NCI-H187 (cell line): ENCODE data around the gene NFIA.

Experiments
- DNase-seq, 2 experiments: peaks; one replicate each; lab custom pipeline; 2025; lab: John Stamatoyannopoulos, UW

The NFIA gene

DNA sequence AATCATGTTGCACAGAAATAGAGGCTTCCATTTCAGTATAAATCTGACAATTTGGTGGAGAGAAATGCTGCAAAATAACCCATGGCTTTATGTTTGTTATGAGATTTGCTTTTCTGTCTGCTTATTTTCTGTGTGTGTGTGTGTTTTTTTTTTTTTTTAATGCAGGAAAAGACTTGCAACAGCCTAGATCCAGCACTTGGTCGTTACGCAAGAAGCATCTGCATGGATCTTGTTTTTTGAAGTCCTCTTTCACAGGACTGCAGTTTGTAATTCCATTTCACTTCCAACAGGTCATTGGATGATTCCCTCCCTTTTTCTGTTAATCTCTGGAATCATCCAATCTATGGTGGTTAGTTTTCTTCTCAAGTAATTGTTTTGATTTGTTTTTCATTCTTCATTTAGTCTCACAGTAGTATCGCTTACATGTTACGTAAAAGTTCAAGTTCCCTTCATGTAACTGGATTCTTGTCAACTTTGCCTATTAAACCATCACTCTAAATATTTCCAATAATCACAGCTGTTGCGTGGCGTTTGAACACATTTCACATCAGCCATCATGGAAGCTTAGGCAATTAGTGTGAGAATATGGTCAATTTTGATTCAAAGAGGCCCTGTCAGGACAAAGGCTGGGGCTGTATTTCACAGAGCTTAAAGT lies 312.9 kb downstream of the NFIA start:
- no peak for DNase-seq

GRCh38 chr1:61397495-61397894 lies 315.1 kb downstream of the NFIA start:
- no peak for DNase-seq

DNA sequence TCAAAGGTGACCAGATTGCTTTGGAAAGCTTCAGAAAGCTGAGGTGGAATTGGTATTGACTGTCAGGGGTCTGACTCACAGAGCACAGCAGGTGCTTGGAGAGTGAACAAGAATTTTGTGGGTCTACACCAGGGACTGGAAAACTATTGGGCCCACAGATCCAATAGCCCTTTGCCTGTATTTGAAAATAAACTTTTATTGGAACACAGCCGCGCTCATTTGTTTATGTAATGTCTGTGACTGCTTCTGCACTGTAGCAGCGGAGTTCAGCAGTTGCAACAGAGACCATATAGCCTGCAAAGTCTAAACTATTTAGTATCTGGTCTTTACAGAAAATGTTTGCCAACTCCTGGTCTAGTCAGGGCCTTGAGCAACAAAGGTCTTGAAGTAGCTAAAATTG lies 315.6 kb downstream of the NFIA start:
- DNase-seq, result no peak

DNA sequence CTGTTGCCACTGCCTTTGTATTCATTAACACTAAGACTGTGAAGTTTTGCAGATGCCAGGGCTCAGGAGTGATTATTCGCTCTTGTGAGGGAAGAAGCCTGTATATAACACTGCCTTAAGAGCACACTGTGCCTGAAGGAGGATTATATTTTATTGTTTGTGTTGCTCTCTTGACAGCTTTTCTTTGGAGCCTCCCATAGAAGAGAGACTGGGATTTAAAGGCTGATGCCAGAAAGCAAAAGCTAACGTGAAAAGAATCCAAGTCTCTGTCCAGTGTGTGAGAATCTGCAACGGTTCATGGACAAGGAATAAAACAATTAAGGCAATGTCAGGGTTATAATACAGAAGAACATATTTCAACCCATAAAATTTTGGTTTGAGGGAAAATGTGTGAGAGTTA lies 316.8 kb downstream of the NFIA start:
- DNase-seq, result no peak

- DNase-seq, result no peak
Measured at GRCh38 chr1:61400131-61400770, 317.9 kb downstream of the NFIA start.

- no peak for DNase-seq
Measured at GRCh38 chr1:61400997-61401396, 318.6 kb downstream of the NFIA start.

DNA sequence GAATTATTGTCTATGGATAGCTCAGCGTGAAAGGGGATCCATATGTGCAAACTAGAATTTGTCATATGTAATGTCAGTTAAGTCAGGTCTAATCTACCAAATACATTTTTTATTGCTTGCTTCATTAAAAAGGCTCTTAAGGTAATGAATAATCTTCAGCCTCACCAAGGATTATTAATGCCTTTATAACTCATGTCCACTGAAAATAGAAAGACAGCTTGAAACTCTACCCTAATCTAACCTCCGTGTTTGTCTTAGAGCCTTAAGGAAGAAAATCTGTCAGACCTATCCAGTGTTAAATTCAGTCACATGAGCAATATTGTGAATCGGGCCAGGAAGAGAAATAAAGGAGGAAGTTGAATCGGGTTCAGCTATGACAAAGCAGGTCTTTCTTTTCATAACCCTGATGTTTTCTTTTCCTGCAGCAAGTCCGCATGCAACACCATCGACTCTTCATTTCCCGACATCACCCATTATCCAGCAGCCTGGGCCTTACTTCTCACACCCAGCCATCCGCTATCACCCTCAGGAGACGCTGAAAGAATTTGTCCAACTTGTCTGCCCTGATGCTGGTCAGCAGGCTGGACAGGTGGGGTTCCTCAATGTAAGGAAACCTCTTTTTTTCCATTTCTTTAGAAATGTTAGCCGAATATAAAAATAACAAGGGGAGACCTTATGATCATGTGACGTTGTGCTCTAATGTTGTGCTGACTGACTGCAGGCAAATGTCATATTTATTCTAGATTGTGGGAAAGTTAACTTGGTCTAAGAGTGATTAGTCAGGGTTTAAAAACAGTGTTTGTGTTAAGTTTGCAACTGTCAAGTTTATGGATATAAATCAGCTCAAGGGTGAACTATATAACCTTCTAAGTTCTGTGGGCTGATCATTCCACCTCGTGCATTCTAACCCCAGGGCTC lies 321.6 kb downstream of the NFIA start:
- DNase-seq, result no peak

DNA sequence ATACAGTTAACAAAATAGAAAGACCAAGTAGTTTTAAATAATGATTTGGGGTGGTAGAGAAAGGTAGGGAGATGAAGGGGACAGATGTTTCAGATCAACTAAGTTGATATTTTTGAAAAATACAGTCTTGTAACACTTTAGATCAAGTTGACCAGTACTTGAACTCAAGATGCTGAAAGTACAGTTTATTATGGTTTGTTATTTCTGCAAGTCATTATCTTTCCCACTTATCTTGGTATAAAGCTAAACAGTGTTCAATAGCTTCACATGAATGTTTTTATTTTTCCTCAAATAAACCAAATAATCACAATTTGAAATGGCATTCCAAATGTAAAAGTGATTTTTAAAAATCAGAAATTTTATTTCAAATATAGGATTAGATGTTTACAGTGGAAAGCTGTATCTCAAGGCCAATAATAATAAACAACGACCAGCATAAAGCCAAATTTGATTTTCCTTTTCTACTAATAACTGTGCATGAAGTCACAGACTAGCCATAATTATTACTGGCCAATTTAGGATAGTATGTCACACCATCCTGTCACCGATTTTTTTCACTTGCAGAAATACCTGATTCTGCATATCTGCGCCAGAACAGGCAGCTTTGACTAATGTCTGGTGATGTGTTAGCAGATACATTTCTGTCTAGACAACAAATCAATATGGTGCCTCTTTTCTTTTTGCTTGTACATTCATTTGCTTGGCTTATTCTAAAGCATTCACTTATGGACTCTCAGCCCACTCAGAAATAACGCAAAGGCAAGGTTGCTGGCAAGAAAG lies 322.4 kb downstream of the NFIA start:
- no peak for DNase-seq

DNA sequence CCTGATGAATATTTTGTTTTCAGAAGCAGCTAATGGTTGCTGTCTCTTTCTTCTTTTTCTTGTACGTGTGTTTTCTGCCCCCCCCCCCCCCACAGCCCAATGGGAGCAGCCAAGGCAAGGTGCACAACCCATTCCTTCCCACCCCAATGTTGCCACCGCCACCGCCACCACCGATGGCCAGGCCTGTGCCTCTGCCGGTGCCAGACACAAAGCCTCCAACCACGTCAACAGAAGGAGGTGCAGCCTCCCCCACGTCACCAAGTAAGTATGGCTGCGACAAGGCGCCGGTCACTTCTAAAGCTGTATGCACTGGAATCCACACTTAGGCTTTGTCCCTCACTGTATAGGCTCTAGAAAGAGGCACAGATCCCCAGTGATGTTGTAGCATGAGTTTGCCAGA lies 324.1 kb downstream of the NFIA start:
- DNase-seq, result no peak

DNA sequence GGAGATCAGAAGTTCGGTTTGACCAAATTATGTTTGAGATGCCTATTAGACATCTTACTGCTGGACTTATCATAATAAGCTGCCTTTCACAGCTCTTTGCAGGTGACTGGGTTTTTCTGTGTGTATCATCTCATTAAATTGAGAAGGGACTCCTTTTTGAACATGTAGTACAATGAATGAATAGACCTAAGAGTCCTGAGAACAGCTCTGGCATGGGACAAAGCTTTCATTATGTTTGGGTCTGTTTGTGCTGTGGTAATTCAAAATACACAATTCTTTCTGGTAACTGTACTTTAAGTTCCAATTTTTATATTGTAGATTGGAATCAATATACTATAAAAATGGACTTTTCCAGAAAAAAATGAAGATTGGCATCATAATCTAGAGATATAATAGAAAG lies 330.2 kb downstream of the NFIA start:
- DNase-seq, result no peak

DNA sequence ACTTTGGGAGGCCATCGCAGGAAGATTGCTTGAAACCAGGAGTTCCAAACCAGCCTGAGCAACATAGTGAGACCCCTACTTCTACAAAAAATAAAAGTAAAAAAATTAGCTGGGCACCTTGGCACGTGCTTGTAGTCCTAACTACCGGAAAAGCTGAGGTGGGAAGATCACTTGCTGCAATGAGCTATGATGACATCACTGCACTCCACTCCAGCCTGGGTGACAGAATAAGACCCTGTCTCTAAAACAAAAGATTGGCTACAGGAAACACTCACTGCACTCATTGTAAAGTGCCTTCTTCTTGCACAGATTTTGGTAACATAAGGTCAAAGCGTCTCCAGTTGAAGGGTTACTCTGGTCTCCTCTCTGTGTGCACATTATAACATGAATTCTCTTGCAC lies 336.8 kb downstream of the NFIA start:
- no peak for DNase-seq

- no peak for DNase-seq
Measured at GRCh38 chr1:61419657-61420056, 337.3 kb downstream of the NFIA start.

GRCh38 chr1:61420243-61420642 lies 337.9 kb downstream of the NFIA start:
- DNase-seq, result no peak

DNA sequence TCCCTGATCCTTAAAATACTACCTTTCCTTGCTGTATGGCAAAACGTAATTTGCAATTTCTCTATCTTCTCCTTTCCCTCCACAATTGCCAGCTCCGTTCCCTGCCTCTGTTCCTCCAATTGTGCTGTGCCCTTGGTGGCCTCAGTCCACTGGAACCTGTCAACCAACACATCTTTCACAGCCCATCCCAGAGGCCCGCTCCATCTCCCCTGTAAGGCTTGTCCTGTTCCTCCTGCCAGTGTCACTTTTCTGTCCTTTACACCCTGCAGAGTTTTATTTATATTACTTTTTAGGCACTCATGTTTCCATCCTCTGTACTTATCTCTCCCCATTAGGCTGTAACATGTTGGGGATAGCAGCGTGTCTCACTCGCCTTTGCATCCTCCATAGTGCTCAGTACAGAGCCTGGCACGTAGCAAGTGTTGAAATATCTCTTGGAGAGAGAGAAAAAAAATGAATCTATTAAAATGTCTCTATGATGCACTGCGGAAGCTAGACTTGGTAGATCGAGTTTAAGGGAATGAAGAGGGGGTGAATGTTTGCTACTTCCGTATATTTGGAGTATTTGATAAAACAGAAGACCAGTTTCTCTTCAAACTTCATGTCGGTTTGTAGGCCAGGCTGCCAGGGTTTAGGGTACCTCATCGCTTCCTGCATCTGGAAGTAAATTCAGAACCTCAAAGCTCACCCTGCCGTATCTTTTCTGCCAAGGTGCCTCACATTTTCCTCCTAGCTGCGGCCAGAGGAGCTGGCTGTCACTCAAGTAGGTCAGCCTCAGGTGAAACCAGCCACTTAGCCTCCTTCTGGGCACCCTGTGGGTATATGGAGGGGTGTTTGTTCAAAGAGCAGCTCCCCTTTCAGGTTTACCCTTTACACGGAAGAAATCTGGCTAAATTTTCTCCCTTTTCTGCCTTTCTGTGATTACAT lies 338.8 kb downstream of the NFIA start:
- DNase-seq, result no peak

DNA sequence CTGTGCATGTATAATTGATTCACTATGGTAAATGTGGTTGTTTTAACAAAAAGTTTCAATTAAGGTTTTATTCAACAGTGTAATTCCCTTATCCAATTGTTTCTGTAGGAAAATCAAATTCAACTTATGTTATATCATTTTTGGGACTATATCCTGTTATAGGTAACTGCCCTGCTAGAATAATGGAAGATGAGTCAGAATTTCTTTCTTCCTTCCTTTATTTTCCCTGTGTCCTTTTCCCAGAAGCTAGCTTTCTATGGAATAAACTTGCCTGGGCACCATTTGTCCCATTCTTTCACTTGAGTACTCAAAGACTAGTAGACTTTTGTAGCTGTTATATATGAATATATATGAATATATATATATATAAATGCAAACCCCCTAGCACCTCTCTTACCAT lies 341.3 kb downstream of the NFIA start:
- no peak for DNase-seq

- no peak for DNase-seq
Measured at GRCh38 chr1:61424382-61424781, 342.0 kb downstream of the NFIA start.

DNA sequence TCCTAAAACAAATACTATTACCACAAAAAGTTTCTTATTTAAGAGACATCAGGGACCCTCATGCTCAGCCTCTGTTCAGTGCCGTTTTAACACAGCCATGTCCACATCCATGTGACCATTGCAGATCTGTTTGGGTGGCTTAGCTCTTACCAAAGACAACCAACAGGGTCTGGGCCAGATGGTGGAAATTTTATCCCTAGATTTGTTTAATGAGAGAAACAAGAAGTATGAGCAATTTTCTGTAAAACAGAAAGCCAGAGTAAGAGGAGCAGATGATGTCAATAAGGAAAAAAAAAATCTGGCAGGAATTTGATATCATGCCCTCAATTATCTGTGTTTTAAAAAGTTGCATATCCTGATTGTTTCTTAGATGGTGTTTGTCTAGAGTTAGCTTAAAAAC lies 342.7 kb downstream of the NFIA start:
- DNase-seq, result no peak

DNA sequence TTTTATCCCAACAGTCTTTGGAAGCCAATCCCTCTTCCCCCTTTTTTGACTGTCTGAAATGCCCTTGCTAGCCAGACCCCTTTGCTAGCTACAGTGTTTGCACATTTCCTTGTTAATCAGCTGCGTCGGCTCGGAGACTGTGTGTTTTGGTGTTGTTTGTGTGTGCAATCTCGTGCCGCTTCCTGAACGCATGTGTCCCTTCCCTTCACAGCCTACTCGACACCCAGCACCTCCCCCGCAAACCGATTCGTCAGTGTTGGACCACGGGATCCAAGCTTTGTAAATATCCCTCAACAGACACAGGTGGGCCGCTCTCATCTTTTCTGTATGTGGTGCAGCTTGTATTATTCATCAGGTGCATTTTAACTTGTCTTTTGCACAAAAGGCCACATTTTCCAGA lies 343.9 kb downstream of the NFIA start:
- DNase-seq, result no peak

- no peak for DNase-seq
Measured at GRCh38 chr1:61426885-61427284, 344.5 kb downstream of the NFIA start.

DNA sequence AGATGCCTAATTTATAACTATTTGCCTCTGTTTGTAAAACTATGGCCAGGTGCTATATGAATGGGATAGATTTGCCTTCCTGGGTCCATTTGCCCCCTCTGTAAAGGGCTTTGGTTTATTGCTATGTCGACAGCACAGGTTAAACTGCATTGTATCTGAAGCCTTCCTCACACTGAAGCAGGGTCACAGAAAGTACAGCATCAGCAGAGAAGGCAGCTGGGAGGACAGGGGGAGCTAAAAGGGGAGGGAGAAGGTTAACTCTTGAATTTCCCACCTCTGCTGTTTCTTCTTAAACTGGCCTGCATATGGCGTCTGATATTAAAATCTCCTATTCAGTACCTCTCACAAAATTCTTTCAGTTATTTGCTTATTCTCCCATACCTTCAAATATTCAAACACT lies 345.1 kb downstream of the NFIA start:
- no peak for DNase-seq

DNA sequence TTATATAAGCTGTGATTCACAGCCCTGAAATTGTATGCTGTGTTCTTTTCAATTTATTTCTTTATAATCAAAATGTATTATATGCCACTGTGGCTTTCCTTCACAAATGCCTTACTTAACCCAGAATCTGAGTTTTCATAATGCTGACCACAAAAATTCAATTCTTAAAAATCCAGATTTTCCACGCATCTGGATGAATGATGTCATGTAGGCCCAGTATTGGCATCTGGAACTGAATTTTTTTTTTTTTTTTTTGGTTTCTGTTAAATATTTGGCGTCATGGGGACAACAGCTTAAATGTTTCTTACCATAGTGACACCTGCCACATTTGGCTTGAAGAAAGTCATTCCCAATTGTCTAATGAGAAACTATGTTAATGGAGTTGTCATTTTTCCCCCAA lies 345.8 kb downstream of the NFIA start:
- no peak for DNase-seq
